ENCODE data around the gene MIS12.

Gene MIS12

GRCh38 chr17:5473906-5474305 is 12.5 kb upstream of the MIS12 start:
- Histone ChIP-seq H3K4me2 (ENCODE audit: low read depth, low read length, poor library complexity, severe bottlenecking) (no peak overlapping the region), H3K27ac (ENCODE audit: low read depth, low read length) (no peak overlapping the region), H3F3A (ENCODE audit: insufficient read depth) (peaks cover 23% of the 10 kb centered on the region), H4K20me1 (ENCODE audit: low read depth, low read length) (no peaks in the 10 kb centered on the region), H3K79me2 (ENCODE audit: insufficient read depth, low read length) (no peaks in the 10 kb centered on the region; the same call in 1 of the 2 replicates), H3K4me3 (ENCODE audit: insufficient read depth, low read length, poor library complexity, severe bottlenecking) (no peak overlapping the region), H3K9me3 (ENCODE audit: insufficient read depth, low read length) (no peaks in the 10 kb centered on the region), H3K9ac (ENCODE audit: low read length) (no peak overlapping the region), H3K27me3 (ENCODE audit: low read length) (no peaks in the 10 kb centered on the region), H2AFZ (ENCODE audit: low read depth, low read length, severe bottlenecking) (no peak overlapping the region), H3K36me3 (ENCODE audit: low read length) (peaks cover 33% of the 10 kb centered on the region), H3K9me2 (replicated peaks; ENCODE audit: insufficient read depth, low read length) (no peaks in the 10 kb centered on the region)
- TF ChIP-seq CTCF (IDR thresholded peaks at IDR 0.05; ENCODE audit: insufficient read depth, low read length, poor library complexity, severe bottlenecking) (no peak), EZH2phosphoT487 (conservative IDR thresholded peaks at IDR 0.05; ENCODE audit: low read length) (no peak)

GRCh38 chr17:5478992-5479391 is 7.4 kb upstream of the MIS12 start:
- Histone ChIP-seq H3K79me2 (ENCODE audit: insufficient read depth, low read length) (peaks cover 19% of the 10 kb centered on the region), H3K36me3 (ENCODE audit: low read length) (peaks cover 54% of the 10 kb centered on the region), H3K27ac (ENCODE audit: low read depth, low read length) (no peak overlapping the region), H3F3A (ENCODE audit: insufficient read depth) (0 out of 2 replicates have a peak, but pooled peaks cover 5% of the 10 kb centered on the region), H3K4me3 (ENCODE audit: insufficient read depth, low read length, poor library complexity, severe bottlenecking) (no peak overlapping the region), H3K9me3 (ENCODE audit: insufficient read depth, low read length) (no peaks in the 10 kb centered on the region), H3K9me2 (replicated peaks; ENCODE audit: insufficient read depth, low read length) (no peaks in the 10 kb centered on the region), H2AFZ (ENCODE audit: low read depth, low read length, severe bottlenecking) (no peak overlapping the region), H3K27me3 (ENCODE audit: low read length) (no peaks in the 10 kb centered on the region), H3K4me2 (ENCODE audit: low read depth, low read length, poor library complexity, severe bottlenecking) (no peak overlapping the region), H3K9ac (ENCODE audit: low read length) (no peak overlapping the region), H4K20me1 (ENCODE audit: low read depth, low read length) (no peaks in the 10 kb centered on the region)
- no peak for TF ChIP-seq CTCF (IDR thresholded peaks at IDR 0.05; ENCODE audit: insufficient read depth, low read length, poor library complexity, severe bottlenecking)
- TF ChIP-seq EZH2phosphoT487 (conservative IDR thresholded peaks at IDR 0.05; ENCODE audit: low read length) = no peak

DNA sequence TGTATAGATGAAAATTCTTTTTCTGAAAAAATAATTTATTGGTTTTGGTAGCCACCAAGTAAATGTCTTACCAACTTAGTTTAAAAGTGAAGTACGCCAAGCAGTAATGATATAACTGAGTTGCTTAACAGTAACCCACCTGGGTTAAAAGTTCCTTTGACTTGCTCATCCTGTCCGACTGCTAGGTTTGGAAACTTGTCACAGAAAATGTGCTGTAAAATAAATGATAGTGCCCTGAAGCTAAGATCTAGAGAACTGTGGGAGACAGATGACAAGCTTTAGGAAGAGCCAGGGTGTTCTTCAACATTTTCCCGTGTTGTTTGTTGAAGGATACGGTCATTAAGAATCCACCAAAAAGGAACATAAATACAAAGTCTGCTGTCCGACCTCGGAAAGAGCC is 5.4 kb upstream of the MIS12 start:
- Histone ChIP-seq H3K79me2 (ENCODE audit: insufficient read depth, low read length) (peaks cover 36% of the 10 kb centered on the region), H3K27me3 (ENCODE audit: low read length) (no peaks in the 10 kb centered on the region), H3K9me2 (replicated peaks; ENCODE audit: insufficient read depth, low read length) (no peaks in the 10 kb centered on the region), H3K4me2 (ENCODE audit: low read depth, low read length, poor library complexity, severe bottlenecking) (no peak overlapping the region), H3F3A (ENCODE audit: insufficient read depth) (0 out of 2 replicates have a peak, but pooled peaks cover 5% of the 10 kb centered on the region), H3K9ac (ENCODE audit: low read length) (no peak overlapping the region), H2AFZ (ENCODE audit: low read depth, low read length, severe bottlenecking) (no peak overlapping the region), H3K9me3 (ENCODE audit: insufficient read depth, low read length) (no peaks in the 10 kb centered on the region), H3K4me3 (ENCODE audit: insufficient read depth, low read length, poor library complexity, severe bottlenecking) (no peak overlapping the region), H3K36me3 (ENCODE audit: low read length) (peaks cover 45% of the 10 kb centered on the region), H4K20me1 (ENCODE audit: low read depth, low read length) (no peaks in the 10 kb centered on the region), H3K27ac (ENCODE audit: low read depth, low read length) (no peak overlapping the region)
- no peak for TF ChIP-seq CTCF (IDR thresholded peaks at IDR 0.05; ENCODE audit: insufficient read depth, low read length, poor library complexity, severe bottlenecking)
- no peak for TF ChIP-seq EZH2phosphoT487 (conservative IDR thresholded peaks at IDR 0.05; ENCODE audit: low read length)

Measured in SU-DHL-6 (cell line).